ENCODE results near the gene CELA2B.

DNA sequence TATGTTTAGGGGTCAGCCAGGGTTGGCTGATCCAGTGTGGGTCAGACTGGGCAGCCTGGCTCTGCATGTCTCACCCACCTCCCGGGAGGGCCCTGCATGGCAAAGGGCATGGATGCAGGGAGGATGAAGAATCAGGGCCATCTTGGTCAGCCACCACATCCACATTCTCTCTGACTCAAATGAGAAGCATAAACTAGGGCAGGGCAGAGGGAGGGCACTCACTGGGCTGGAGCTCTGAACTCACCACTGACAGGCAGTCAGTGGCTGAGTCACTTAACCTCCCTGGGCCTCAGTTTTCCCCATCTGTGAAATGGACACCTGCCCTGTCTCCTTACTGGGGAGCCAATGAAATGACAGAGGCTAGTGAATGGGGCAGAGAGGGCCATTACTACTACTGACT lies 23.7 kb upstream of the CELA2B start:
- TF ChIP-seq CTCF (conservative IDR thresholded peaks at IDR 0.05) (no peak), EZH2 (IDR thresholded peaks at IDR 0.05; ENCODE audit: low read depth) (no peak)

Measured in PC-9 (cell line).